GM23338 (cell line): ENCODE results near the gene NEK7. TPM values are rescaled to one million over a fixed set of nuclear protein-coding genes. Genes with fewer than 3 reads are reported as not detected.

Experiments
- ATAC-seq: fragments of 200-7000 bp; cut with Tn5 transposase; 3 replicates; pipeline ENCODE4 v1.9.1; 2020
- DNase-seq: peaks from one replicate; pipeline ENCODE4 v3.0.0-alpha.2; 2015; ENCODE audit warnings: low spot score
- H2AFZ ChIP-seq: fragments of 200-600 bp; sonication (generic); 2 replicates; pipeline ENCODE4 v1.8.0; 2016; ENCODE audit warnings: antibody characterized with exemption, mild to moderate bottlenecking, moderate library complexity
- H3F3A ChIP-seq: fragments of 200-600 bp; sonication (generic); replicated peaks from 2 replicates; pipeline ENCODE4 v1.8.0; 2017; ENCODE audit warnings: antibody characterized with exemption, mixed run types, low read depth
- H3K27ac ChIP-seq: fragments of 200-600 bp; sonication (generic); 2 replicates; pipeline ENCODE4 v1.6.1; 2016; ENCODE audit warnings: low read depth
- H3K27me3 ChIP-seq: fragments of 200-600 bp; sonication (generic); 2 replicates; pipeline ENCODE4 v1.8.0; 2016; ENCODE audit warnings: mild to moderate bottlenecking, mixed run types, moderate library complexity; ENCODE audit not compliant: insufficient read depth
- H3K36me3 ChIP-seq: fragments of 200-600 bp; sonication (generic); 2 replicates; pipeline ENCODE4 v1.8.0; 2016; ENCODE audit warnings: mild to moderate bottlenecking; ENCODE audit not compliant: insufficient read depth
- H3K4me1 ChIP-seq: fragments of 200-600 bp; sonication (generic); 2 replicates; pipeline ENCODE4 v1.8.0; 2016; ENCODE audit warnings: mild to moderate bottlenecking, moderate library complexity; ENCODE audit not compliant: insufficient read depth
- H3K4me2 ChIP-seq: fragments of 200-600 bp; sonication (generic); 2 replicates; pipeline ENCODE4 v1.7.1; 2017; ENCODE audit warnings: mixed run types
- H3K4me3 ChIP-seq: fragments of 200-600 bp; sonication (generic); 2 replicates; pipeline ENCODE4 v1.6.1; 2016; ENCODE audit warnings: mixed run types
- H3K79me2 ChIP-seq: fragments of 200-600 bp; sonication (generic); replicated peaks from 2 replicates; pipeline ENCODE4 v1.8.0; 2017; ENCODE audit warnings: mild to moderate bottlenecking; ENCODE audit not compliant: insufficient read depth
- H3K9me2 ChIP-seq: fragments of 200-600 bp; sonication (generic); 2 replicates; pipeline ENCODE4 v1.8.0; 2017; ENCODE audit not compliant: insufficient read depth
- H4K20me1 ChIP-seq: fragments of 200-600 bp; sonication (generic); replicated peaks from 2 replicates; pipeline ENCODE4 v1.8.0; 2017; ENCODE audit warnings: mild to moderate bottlenecking; ENCODE audit not compliant: insufficient read depth
- H3K27ac Mint-ChIP-seq: 2 replicates; pipeline ENCODE4 v1.8.0; 2020; ENCODE audit warnings: inconsistent platforms, mild to moderate bottlenecking, moderate library complexity, mixed read lengths
- H3K27me3 Mint-ChIP-seq: 3 replicates; pipeline ENCODE4 v1.8.0; 2022; ENCODE audit warnings: low read depth, mild to moderate bottlenecking, moderate library complexity, mixed read lengths, inconsistent platforms; ENCODE audit not compliant: insufficient read depth, poor library complexity
- H3K36me3 Mint-ChIP-seq: 3 replicates; pipeline ENCODE4 v1.8.0; 2021; ENCODE audit warnings: low read depth, mild to moderate bottlenecking, inconsistent platforms, moderate library complexity, mixed read lengths
- H3K4me1 Mint-ChIP-seq: 3 replicates; pipeline ENCODE4 v1.8.0; 2020; ENCODE audit warnings: mild to moderate bottlenecking, inconsistent platforms, mixed read lengths
- H3K4me3 Mint-ChIP-seq: 3 replicates; pipeline ENCODE4 v1.8.0; 2021; ENCODE audit warnings: moderate library complexity, mild to moderate bottlenecking, inconsistent platforms, mixed read lengths
- H3K9me3 Mint-ChIP-seq: 3 replicates; pipeline ENCODE4 v1.8.0; 2020; ENCODE audit warnings: moderate library complexity, mild to moderate bottlenecking, inconsistent platforms, mixed read lengths
- CREB1 ChIP-seq: fragments of 250-450 bp; sonication (Bioruptor Pico); IDR thresholded peaks from 2 replicates; pipeline ENCODE4 v1.5.0; 2020; ENCODE audit warnings: low read depth, mild to moderate bottlenecking, moderate library complexity
- CTCF ChIP-seq, 2 experiments: fragments of 200-600 bp in 1 of 2; sonication (generic) in 1 of 2; conservative IDR thresholded peaks; 2 replicates each; pipeline versions ENCODE4 v1.5.1 to v1.6.1; 2016 to 2017; ENCODE audit warnings: antibody characterized with exemption in 2 of 2, low read depth in 2 of 2, mild to moderate bottlenecking in 2 of 2, moderate library complexity in 1 of 2
- ETS1 ChIP-seq: IDR thresholded peaks from 2 replicates; pipeline ENCODE4 v1.6.1; 2016; ENCODE audit warnings: antibody characterized with exemption
- EZH2 ChIP-seq: fragments of 200-600 bp; sonication (generic); IDR thresholded peaks from one replicate; pipeline ENCODE4 v1.8.0; 2017; ENCODE audit warnings: antibody characterized with exemption, mild to moderate bottlenecking, low read depth; ENCODE audit not compliant: unreplicated experiment
- EZH2phosphoT487 ChIP-seq: fragments of 200-600 bp; sonication (generic); IDR thresholded peaks from one replicate; pipeline ENCODE4 v1.8.1; 2018; ENCODE audit warnings: antibody characterized with exemption; ENCODE audit not compliant: unreplicated experiment
- JUNB ChIP-seq: IDR thresholded peaks from one replicate; pipeline ENCODE4 v1.6.1; 2016; ENCODE audit warnings: antibody characterized with exemption; ENCODE audit not compliant: unreplicated experiment
- NANOG ChIP-seq: IDR thresholded peaks from 2 replicates; pipeline ENCODE4 v1.6.1; 2016; ENCODE audit warnings: antibody characterized with exemption, borderline replicate concordance
- POLR2AphosphoS5 ChIP-seq: IDR thresholded peaks from 2 replicates; pipeline ENCODE4 v1.6.1; 2016; ENCODE audit warnings: antibody characterized with exemption, low read depth
- REST ChIP-seq: IDR thresholded peaks from one replicate; pipeline ENCODE4 v1.6.1; 2018; ENCODE audit warnings: antibody characterized with exemption; ENCODE audit not compliant: unreplicated experiment
- STAT1 ChIP-seq: IDR thresholded peaks from one replicate; pipeline ENCODE4 v1.6.1; 2016; ENCODE audit warnings: antibody characterized with exemption; ENCODE audit not compliant: unreplicated experiment
- ZNF114 ChIP-seq: fragments of 250-450 bp; sonication (Bioruptor Pico); IDR thresholded peaks from 2 replicates; pipeline ENCODE4 v1.5.0; 2020; ENCODE audit warnings: mild to moderate bottlenecking, moderate library complexity
- ZNF331 ChIP-seq: fragments of 250-450 bp; sonication (Bioruptor Pico); IDR thresholded peaks from 2 replicates; pipeline ENCODE4 v1.5.0; 2020; ENCODE audit warnings: low read depth, mild to moderate bottlenecking, moderate library complexity
- ZNF462 ChIP-seq: fragments of 250-450 bp; sonication (Bioruptor Pico); IDR thresholded peaks from 2 replicates; pipeline ENCODE4 v1.5.0; 2020; ENCODE audit warnings: mild to moderate bottlenecking, moderate library complexity
- polyA plus RNA-seq: library from polyadenylated mRNA; unstranded; fragments of >200 nt; fragmentation: Nextera tagmentation; extraction: Ambion mirVana; gene quantifications from 2 replicates; pipeline ENCODE4 v1.2.1, GENCODE V29; 2016
- total RNA-seq: library from RNA; depleted of rRNA; stranded (reverse); fragments of >200 nt; shearing (Covaris generic); gene quantifications from 2 replicates; pipeline ENCODE4 v1.2.3, GENCODE V29; 2014

NEK7 gene
- total and polyA plus RNA-seq, 2 experiments from 2014 or later = 4.8 to 15.3 TPM

- Mint-ChIP-seq H3K36me3 (no peaks in the 10 kb centered on the region), H3K9me3 (no peaks in the 10 kb centered on the region), H3K27ac (no peak overlapping the region), H3K27me3 (no peaks in the 10 kb centered on the region), H3K4me3 (no peak overlapping the region), H3K4me1 (no peaks in the 10 kb centered on the region; the same call in 2 of the 3 replicates)
- H4K20me1 ChIP-seq = no peaks in the 10 kb centered on the region
- H3K36me3 ChIP-seq = no peaks in the 10 kb centered on the region
- no peaks in the 10 kb centered on the region for H3F3A ChIP-seq
- H3K9me2 ChIP-seq = 0 out of 2 replicates have a peak, but pooled peaks cover 9% of the 10 kb centered on the region
- no peaks in the 10 kb centered on the region for H3K4me1 ChIP-seq
- H3K79me2 ChIP-seq = no peaks in the 10 kb centered on the region
- TF ChIP-seq REST = no peak
- no peak for TF ChIP-seq STAT1
- no peak for TF ChIP-seq CTCF (conservative IDR thresholded peaks at IDR 0.05; ENCODE audit: low read depth in 2 of 2)
- TF ChIP-seq EZH2phosphoT487 = no peak
- no peak for TF ChIP-seq NANOG
- no peak for TF ChIP-seq EZH2
- no peak for TF ChIP-seq ZNF462 (CRISPR knock-in tag)
- no peak for TF ChIP-seq JUNB
- TF ChIP-seq ZNF331 (CRISPR knock-in tag) = no peak
- TF ChIP-seq ZNF114 = no peak
- TF ChIP-seq ETS1 = no peak
- TF ChIP-seq CREB1 = no peak
- TF ChIP-seq POLR2AphosphoS5 = no peak
- no peak for DNase-seq
- H3K27me3 ChIP-seq = no peaks in the 10 kb centered on the region
- no peak overlapping the region for H2AFZ ChIP-seq
- no peak overlapping the region for H3K27ac ChIP-seq
- ATAC-seq = no peak
- H3K4me3 ChIP-seq = no peak overlapping the region
- no peak overlapping the region for H3K4me2 ChIP-seq
Measured at GRCh38 chr1:198134252-198134651, 22.5 kb upstream of the NEK7 start.
